ENCODE data around the gene CNOT6L.

GRCh38 chr4:77762531-77762930, 56.6 kb downstream of the CNOT6L start:
- TF ChIP-seq CTCF (IDR thresholded peaks at IDR 0.05) (no peak), ZFX (IDR thresholded peaks at IDR 0.05; ENCODE audit: borderline replicate concordance) (no peak)
